HL-60/S4 treated with phorbol 12-myristate 13-acetate at 8.2 ng/mL for 4 days and 3 days (cell line): ENCODE results near the gene KCP.
"Not testable (repeated sequence)": the region's sequence is repeated elsewhere in the genome, so short reads cannot be mapped to it uniquely, and the experiment has no call there.

ENCODE experiments used
- in situ Hi-C: fragments of 300-500 bp; cut with MboI; formaldehyde crosslinking; loops from 2 replicates; pipeline ENCODE4 v1.15.0; 2022; ENCODE audit warnings: low sequenced_read_pairs

Gene KCP

GRCh38 chr7:128910569-128910945 is at the start of gene KCP:
TSS of gene KCP (minus strand) at chr7:128910709. CDS start at chr7:128910676, 33 bp downstream.
- in situ Hi-C loops, result no loop called here

- in situ Hi-C loops, result no loop called here
Observed at GRCh38 chr7:128959296-128959695, 48.8 kb upstream of the KCP start.

GRCh38 chr7:128955981-128956380 is 45.5 kb upstream of the KCP start:
- in situ Hi-C loops, result no loop called here

GRCh38 chr7:128954830-128955802 is 44.6 kb upstream of the KCP start:
- in situ Hi-C loops, result no loop called here

- in situ Hi-C loops, result no loop called here
Observed at GRCh38 chr7:128954150-128954549, 43.6 kb upstream of the KCP start.

- in situ Hi-C loops, result no loop called here
Observed at GRCh38 chr7:128951296-128951695, 40.8 kb upstream of the KCP start.

GRCh38 chr7:128948976-128949760 is 38.7 kb upstream of the KCP start:
- in situ Hi-C loops, result no loop called here

- in situ Hi-C loops, result no loop called here
Observed at GRCh38 chr7:128948312-128948973, 37.9 kb upstream of the KCP start.

- in situ Hi-C loops, result no loop called here
Observed at GRCh38 chr7:128947854-128948253, 37.3 kb upstream of the KCP start.

- in situ Hi-C loops, result no loop called here
Observed at GRCh38 chr7:128946936-128947830, 36.7 kb upstream of the KCP start.

GRCh38 chr7:128945668-128946366 is 35.3 kb upstream of the KCP start:
- in situ Hi-C loops, result no loop called here

GRCh38 chr7:128944487-128945236 is 34.2 kb upstream of the KCP start:
- in situ Hi-C loops, result no loop called here

GRCh38 chr7:128943251-128943650 is 32.7 kb upstream of the KCP start:
- in situ Hi-C loops, result not testable (repeated sequence)

- in situ Hi-C loops, result no loop called here
Observed at GRCh38 chr7:128941946-128942526, 31.5 kb upstream of the KCP start.

GRCh38 chr7:128941323-128941890 is 30.9 kb upstream of the KCP start:
- in situ Hi-C loops, result no loop called here

GRCh38 chr7:128940494-128941322 is 30.2 kb upstream of the KCP start:
- in situ Hi-C loops, result no loop called here

- in situ Hi-C loops, result no loop called here
Observed at GRCh38 chr7:128939861-128940410, 29.4 kb upstream of the KCP start.
